Caco-2 (cell line): ENCODE data around the gene DHRS11. TPM values are rescaled to one million over a fixed set of nuclear protein-coding genes. Genes with fewer than 3 reads are reported as not detected.
A peak's percentile ranks its signal among the peaks of the same experiment; 100 is the strongest.

ENCODE experiments used
- BruUV-seq: library from RNA; stranded (reverse); fragments of 400-500 nt; replicated peaks from 2 replicates; lab custom pipeline; 2021; lab: Mats Ljungman, UMichigan
- CTCF ChIA-PET: fragments of 300-600 bp; sonication (Branson Sonifier 250); formaldehyde crosslinking; loops from one replicate; lab custom pipeline; 2022; ENCODE audit warnings: antibody characterized with exemption; lab: Charles Lee
- POLR2A ChIA-PET: fragments of 300-600 bp; sonication (Branson Sonifier 250); formaldehyde crosslinking; loops from one replicate; lab custom pipeline; 2022; ENCODE audit warnings: antibody characterized with exemption; lab: Charles Lee
- DNase-seq, 2 experiments: peaks; one replicate each; pipeline versions ENCODE4 v3.0.0 to v3.0.0-alpha.2; 2020 to 2022
- H3K27me3 ChIP-seq: replicated peaks from 2 replicates; pipeline ENCODE4 v1.6.0; 2011; ENCODE audit warnings: low read length; ENCODE audit not compliant: control insufficient read depth, insufficient read depth
- H3K36me3 ChIP-seq: 2 replicates; pipeline ENCODE4 v1.5.1; 2011; ENCODE audit warnings: low read length; ENCODE audit not compliant: control insufficient read depth, insufficient read depth
- H3K4me1 ChIP-seq: fragments of 250-450 bp; sonication (Bioruptor Pico); 2 replicates; pipeline ENCODE4 v1.5.1; 2020; ENCODE audit warnings: mild to moderate bottlenecking
- H3K4me3 ChIP-seq: 2 replicates; pipeline ENCODE4 v1.5.1; 2011; ENCODE audit warnings: low read depth, mild to moderate bottlenecking, control low read depth, low read length
- H3K9me3 ChIP-seq: fragments of 250-450 bp; sonication (Bioruptor Pico); 2 replicates; pipeline ENCODE4 v1.5.1; 2020; ENCODE audit warnings: mild to moderate bottlenecking, moderate library complexity
- H3K27ac Mint-ChIP-seq: one replicate; pipeline ENCODE4 v1.8.0; 2022; ENCODE audit warnings: mixed read lengths; ENCODE audit not compliant: unreplicated experiment
- H3K27me3 Mint-ChIP-seq: one replicate; pipeline ENCODE4 v1.8.0; 2022; ENCODE audit warnings: mixed read lengths; ENCODE audit not compliant: insufficient read depth, unreplicated experiment
- H3K36me3 Mint-ChIP-seq: one replicate; pipeline ENCODE4 v1.8.0; 2022; ENCODE audit warnings: mild to moderate bottlenecking, mixed read lengths; ENCODE audit not compliant: insufficient read depth, unreplicated experiment
- H3K4me1 Mint-ChIP-seq: one replicate; pipeline ENCODE4 v1.8.0; 2022; ENCODE audit warnings: low read depth, mixed read lengths; ENCODE audit not compliant: unreplicated experiment
- H3K4me3 Mint-ChIP-seq: one replicate; pipeline ENCODE4 v1.8.0; 2022; ENCODE audit warnings: mild to moderate bottlenecking, moderate library complexity, mixed read lengths; ENCODE audit not compliant: unreplicated experiment
- H3K9me3 Mint-ChIP-seq: one replicate; pipeline ENCODE4 v1.8.0; 2022; ENCODE audit warnings: mixed read lengths; ENCODE audit not compliant: unreplicated experiment
- CTCF ChIP-seq, 2 experiments: fragments of 200-600 bp in 1 of 2; IDR thresholded peaks; 1 replicate in 1 of 2; 2 replicates in 1 of 2; pipeline versions ENCODE4 v1.5.1 to v1.8.0; 2011 to 2022; ENCODE audit warnings: antibody characterized with exemption in 1 of 2, control low read depth in 1 of 2, inconsistent platforms in 1 of 2, low read depth in 1 of 2, low read length in 1 of 2, mild to moderate bottlenecking in 1 of 2, moderate library complexity in 1 of 2; ENCODE audit not compliant: insufficient read depth in 1 of 2, severe bottlenecking in 1 of 2, unreplicated experiment in 1 of 2
- intact Hi-C: fragments of 100-400 bp; cut with micrococcal nuclease; formaldehyde crosslinking; loops from one replicate; pipeline ENCODE4 v1.10.0; 2022; ENCODE audit not compliant: unreplicated experiment
- total RNA-seq: library from RNA; stranded (reverse); gene quantifications from 2 replicates; pipeline ENCODE4 v1.2.3, GENCODE V29; 2022

Gene DHRS11
- total RNA-seq, 1 experiment from 2014 or later: 44.7 TPM

GRCh38 chr17:36645422-36645821 lies 53.7 kb downstream of the DHRS11 start:
- Mint-ChIP-seq H3K27me3 (peaks cover 47% of the 10 kb centered on the region), H3K27ac (no peak overlapping the region), H3K4me1 (no peaks in the 10 kb centered on the region), H3K4me3 (no peak overlapping the region), H3K36me3 (no peaks in the 10 kb centered on the region), H3K9me3 (no peaks in the 10 kb centered on the region)
- intact Hi-C loops: no loop called here
- Histone ChIP-seq H3K4me1 (peaks cover 9% of the 10 kb centered on the region), H3K36me3 (no peaks in the 10 kb centered on the region), H3K4me3 (no peak overlapping the region), H3K27me3 (peaks cover 2% of the 10 kb centered on the region; the same call in 1 of the 2 replicates), H3K9me3 (no peaks in the 10 kb centered on the region)
- no peak for TF ChIP-seq CTCF (IDR thresholded peaks at IDR 0.05; ENCODE audit: insufficient read depth in 1 of 2, low read depth in 1 of 2, low read length in 1 of 2, severe bottlenecking in 1 of 2, unreplicated experiment in 1 of 2)
- no TSS peak for BruUV-seq
- no peak for DNase-seq
- CTCF ChIA-PET: no interaction called here
- POLR2A ChIA-PET: no interaction called here

GRCh38 chr17:36647636-36648035 lies 56.0 kb downstream of the DHRS11 start:
- Mint-ChIP-seq H3K4me3 (no peak overlapping the region), H3K36me3 (no peaks in the 10 kb centered on the region), H3K4me1 (no peaks in the 10 kb centered on the region), H3K9me3 (no peaks in the 10 kb centered on the region), H3K27ac (no peak overlapping the region), H3K27me3 (peaks cover 36% of the 10 kb centered on the region)
- H3K36me3 ChIP-seq: no peaks in the 10 kb centered on the region
- peak in 1 of 2 experiments; percentile 35 for TF ChIP-seq CTCF (IDR thresholded peaks at IDR 0.05; ENCODE audit: insufficient read depth in 1 of 2, low read depth in 1 of 2, low read length in 1 of 2, severe bottlenecking in 1 of 2, unreplicated experiment in 1 of 2)
- ChIA-PET CTCF (interaction anchor here (0.6 kb wide), 1 partner anchor 155 kb away, joined by 3 read pairs; no protein-coding TSS in a partner anchor), POLR2A (no interaction called here)
- BruUV-seq: no TSS peak
- 0 out of 2 replicates have a peak, but pooled peaks cover 3% of the 10 kb centered on the region for H3K27me3 ChIP-seq
- H3K4me3 ChIP-seq: no peak overlapping the region
- intact Hi-C loops: no loop called here
- peak in 1 of 2 experiments; percentile 30 for DNase-seq
- H3K4me1 ChIP-seq: no peaks in the 10 kb centered on the region
- no peaks in the 10 kb centered on the region for H3K9me3 ChIP-seq

GRCh38 chr17:36650096-36650775 lies 58.6 kb downstream of the DHRS11 start:
- DNase-seq: no peak
- no peaks in the 10 kb centered on the region for H3K36me3 ChIP-seq
- no peaks in the 10 kb centered on the region for H3K9me3 ChIP-seq
- H3K36me3 Mint-ChIP-seq: no peaks in the 10 kb centered on the region
- H3K27me3 ChIP-seq: 0 out of 2 replicates have a peak, but pooled peaks cover 1% of the 10 kb centered on the region
- intact Hi-C loops: no loop called here
- no peak overlapping the region for H3K27ac Mint-ChIP-seq
- POLR2A ChIA-PET: no interaction called here
- peaks cover 25% of the 10 kb centered on the region for H3K27me3 Mint-ChIP-seq
- no peak overlapping the region for H3K4me3 ChIP-seq
- CTCF ChIA-PET: no interaction called here
- no peaks in the 10 kb centered on the region for H3K4me1 Mint-ChIP-seq
- no peaks in the 10 kb centered on the region for H3K4me1 ChIP-seq
- BruUV-seq: no TSS peak
- no peak overlapping the region for H3K4me3 Mint-ChIP-seq
- H3K9me3 Mint-ChIP-seq: no peaks in the 10 kb centered on the region
- no peak for TF ChIP-seq CTCF (IDR thresholded peaks at IDR 0.05; ENCODE audit: insufficient read depth in 1 of 2, low read depth in 1 of 2, low read length in 1 of 2, severe bottlenecking in 1 of 2, unreplicated experiment in 1 of 2)

Other genes starting within 250 kb of the DHRS11 start
- not detected in 2 replicates for gene TBC1D3H, start 203.4 kb upstream of the DHRS11 start, total RNA-seq
- gene ZNHIT3, start 105.2 kb upstream of the DHRS11 start, total RNA-seq: 58.6 and 61.9 TPM in 2 replicates
- 153 and 177 TPM in 2 replicates for gene MYO19, start 57.0 kb upstream of the DHRS11 start, total RNA-seq
- 30.9 and 33.6 TPM in 2 replicates for gene PIGW, start 56.9 kb upstream of the DHRS11 start, total RNA-seq
- gene GGNBP2, start 47.0 kb upstream of the DHRS11 start, total RNA-seq: 91.3 and 91.5 TPM in 2 replicates
- 9.3 and 13.5 TPM in 2 replicates for gene MRM1, start 9.7 kb downstream of the DHRS11 start, total RNA-seq